NCI-H1048 (cell line): ENCODE data around the gene ACTN1.
"Not testable (repeated sequence)": the region's sequence is repeated elsewhere in the genome, so short reads cannot be mapped to it uniquely, and the experiment has no call there.

Source experiments
- DNase-seq: peaks from one replicate; lab custom pipeline; 2025; lab: John Stamatoyannopoulos, UW

The ACTN1 gene

GRCh38 chr14:68862954-68863594 is 116.0 kb downstream of the ACTN1 start:
- peak; percentile 32 for DNase-seq

DNA sequence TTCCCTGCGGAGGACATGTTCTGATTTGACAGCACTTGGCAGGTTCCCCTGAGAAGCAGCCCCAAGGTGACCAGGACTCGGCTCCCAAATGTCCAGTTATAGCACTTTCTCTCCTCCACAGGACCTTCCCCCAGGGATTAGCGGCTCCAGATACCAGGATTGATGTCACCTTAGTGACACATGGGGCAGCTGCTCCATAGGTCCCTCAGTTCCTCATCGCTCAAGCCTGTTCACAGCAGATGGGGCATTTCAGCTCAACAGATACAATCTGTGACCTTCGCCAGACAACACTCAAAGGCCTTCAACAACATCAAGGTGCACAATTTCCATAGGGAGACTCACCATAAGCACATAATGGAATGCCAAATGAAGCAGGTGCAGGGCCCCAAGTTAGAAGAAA is 118.3 kb downstream of the ACTN1 start:
- DNase-seq = no peak

DNA sequence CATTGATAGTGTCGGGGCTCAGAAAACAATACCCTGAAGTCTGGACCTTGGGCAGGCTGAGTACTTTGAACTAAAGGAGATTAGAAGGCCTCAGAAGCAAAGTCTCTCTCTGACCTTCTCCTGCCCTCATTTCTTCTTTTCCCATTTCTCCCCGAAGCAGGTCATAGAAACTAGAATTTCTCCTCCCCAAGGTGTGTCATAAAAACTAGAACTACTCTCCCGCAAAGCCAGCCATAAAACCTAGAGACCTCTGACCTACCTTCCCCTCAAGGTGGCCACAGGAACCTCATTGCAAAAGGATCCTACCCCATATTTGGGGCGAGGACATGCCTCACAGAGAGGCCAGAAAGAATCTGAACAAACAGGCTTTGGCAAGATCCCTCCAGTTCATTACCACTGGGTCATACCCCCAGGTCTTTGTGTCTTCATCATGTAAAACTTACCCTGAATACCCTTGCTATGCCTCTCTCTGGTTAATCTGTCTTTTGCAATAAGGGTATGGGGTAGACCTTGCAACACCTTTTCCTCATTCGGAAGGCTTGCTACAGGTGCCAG is 121.5 kb downstream of the ACTN1 start:
- no peak for DNase-seq

GRCh38 chr14:68856572-68856971 is 122.5 kb downstream of the ACTN1 start:
- no peak for DNase-seq

DNA sequence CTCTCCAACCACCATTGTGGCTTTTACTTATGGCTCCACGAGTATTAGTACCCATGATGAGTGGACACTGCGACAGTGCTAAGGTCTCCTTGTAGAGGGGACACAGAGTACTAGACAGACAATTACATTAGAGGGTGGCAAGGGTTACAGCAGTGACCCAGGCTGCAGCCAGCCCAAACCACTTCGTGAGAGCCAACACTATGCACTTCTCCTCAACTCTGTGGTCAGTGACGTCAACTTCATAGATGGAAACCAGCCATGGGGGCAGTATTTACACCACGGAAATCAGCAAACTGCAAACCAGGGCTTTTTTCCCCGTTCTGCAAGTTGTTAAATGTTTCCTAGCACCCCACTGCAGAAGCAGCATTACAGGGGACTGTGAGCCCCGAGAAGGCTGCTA is 124.7 kb downstream of the ACTN1 start:
- DNase-seq = no peak

DNA sequence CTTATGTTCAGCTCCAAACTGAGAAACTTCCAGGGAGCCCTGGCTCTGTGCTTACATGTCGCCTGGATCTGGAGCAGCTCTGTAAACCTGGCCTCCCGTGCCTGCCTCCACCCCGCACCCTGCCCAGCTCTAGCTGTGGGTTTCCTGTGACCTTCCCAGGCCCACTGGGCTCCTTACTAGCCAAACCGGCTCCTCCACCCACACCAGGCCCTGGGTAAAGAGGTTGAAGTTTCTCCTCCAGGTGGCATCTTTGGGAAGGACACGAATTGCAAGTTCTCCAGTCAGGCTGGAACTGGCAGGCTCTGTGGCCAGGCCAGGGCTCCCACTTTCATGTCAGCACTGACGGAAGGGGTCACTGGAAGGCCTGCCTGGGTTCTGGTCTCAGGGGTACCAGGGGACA is 125.4 kb downstream of the ACTN1 start:
- DNase-seq = no peak

DNA sequence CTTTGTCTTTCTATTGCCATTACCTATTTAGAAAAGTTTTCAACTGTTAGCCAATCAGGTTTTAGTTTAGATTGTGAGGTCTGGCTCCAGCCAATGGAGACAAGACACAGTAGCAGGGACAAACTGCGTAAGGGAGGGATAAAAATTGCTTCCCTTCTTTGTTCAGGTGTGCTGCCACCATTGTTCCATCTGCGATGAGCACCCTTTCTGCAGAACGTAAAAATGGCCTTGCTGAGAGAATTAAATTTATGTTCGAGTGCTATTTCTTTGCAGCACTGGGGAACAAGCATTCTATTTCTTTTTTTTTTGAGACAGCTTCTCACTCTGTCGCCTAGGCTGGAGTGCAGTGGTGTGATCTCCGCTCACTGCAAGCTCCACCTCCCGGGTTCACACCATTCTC is 126.6 kb downstream of the ACTN1 start:
- not testable (repeated sequence) for DNase-seq

GRCh38 chr14:68851078-68851477 is 128.0 kb downstream of the ACTN1 start:
- no peak for DNase-seq

GRCh38 chr14:68849416-68849815 is 129.7 kb downstream of the ACTN1 start:
- DNase-seq = no peak

DNA sequence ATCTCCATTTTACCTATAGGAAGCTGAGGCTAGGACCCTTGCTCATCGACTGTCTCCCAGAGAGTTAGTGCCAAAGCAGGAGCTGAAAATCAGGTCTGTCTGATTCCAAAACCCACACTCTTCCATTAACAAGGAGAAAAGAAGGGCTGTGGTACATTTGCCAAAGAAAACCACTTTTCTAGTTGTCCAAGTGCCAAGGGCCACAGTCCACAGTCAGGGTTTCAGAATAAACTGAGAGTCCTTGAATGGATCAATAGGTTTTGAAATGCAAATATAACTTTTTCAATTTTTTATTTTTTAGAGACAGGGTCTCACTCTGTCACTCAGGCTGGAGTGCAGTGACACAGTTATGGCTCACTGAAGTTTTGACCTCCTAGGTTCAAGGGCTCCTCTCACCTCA is 130.8 kb downstream of the ACTN1 start:
- DNase-seq = no peak

GRCh38 chr14:68847640-68848039 is 131.5 kb downstream of the ACTN1 start:
- DNase-seq = not testable (repeated sequence)

GRCh38 chr14:68846466-68846865 is 132.6 kb downstream of the ACTN1 start:
- DNase-seq = no peak

DNA sequence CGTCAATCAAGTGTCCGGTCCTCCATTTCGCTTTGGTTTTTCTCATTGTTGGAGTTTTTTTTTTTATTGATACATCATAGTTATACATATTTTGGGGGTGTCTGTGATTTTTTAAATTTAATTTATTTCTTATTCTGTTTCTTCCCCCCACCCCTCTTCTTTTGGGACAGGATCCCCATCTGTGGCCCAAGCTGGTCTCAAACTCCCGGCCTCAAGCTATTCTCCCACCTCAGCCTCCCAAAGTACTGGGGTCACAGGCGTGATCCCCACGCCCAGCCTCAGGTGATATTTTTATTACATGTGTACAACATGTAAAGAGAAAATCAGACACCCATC is 134.9 kb downstream of the ACTN1 start:
- no peak for DNase-seq

DNA sequence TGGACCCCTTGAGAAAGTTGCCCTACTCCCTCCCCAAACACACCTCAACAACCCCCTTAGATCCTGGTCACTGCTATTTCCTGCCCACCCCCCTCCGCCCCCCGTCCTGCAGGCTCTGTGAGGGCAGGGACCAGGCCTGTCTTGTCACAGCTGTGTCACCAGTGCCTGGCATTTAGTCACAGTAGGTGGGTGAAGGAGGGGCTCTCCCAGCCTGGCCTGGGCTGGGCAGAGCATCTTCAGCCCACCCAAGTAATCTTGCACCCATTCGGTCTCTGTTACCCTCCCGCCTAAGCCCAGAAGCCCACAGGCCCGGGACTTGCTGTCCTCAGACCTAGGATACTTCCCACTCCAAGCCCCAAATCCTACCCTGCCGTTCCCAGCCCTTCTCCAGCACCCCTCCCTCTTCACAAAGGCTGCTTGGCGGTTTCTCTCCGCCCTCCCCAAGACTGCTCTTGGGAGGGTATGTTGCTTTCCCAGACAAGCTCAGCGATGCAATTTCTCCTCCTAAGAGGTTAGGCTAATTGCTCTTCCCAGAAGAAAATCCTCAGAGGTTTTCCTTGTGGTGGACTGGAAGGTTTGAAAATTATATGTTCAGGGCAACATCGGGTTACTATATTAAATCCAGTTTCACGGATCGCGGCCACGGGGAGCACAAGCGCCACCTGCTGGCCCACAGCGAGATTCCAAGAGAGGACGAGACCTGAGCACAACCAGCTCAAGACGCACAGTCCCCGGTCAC is 135.5 kb downstream of the ACTN1 start:
- DNase-seq = no peak

- no peak for DNase-seq
Observed at GRCh38 chr14:68842298-68842697, 136.8 kb downstream of the ACTN1 start.

DNA sequence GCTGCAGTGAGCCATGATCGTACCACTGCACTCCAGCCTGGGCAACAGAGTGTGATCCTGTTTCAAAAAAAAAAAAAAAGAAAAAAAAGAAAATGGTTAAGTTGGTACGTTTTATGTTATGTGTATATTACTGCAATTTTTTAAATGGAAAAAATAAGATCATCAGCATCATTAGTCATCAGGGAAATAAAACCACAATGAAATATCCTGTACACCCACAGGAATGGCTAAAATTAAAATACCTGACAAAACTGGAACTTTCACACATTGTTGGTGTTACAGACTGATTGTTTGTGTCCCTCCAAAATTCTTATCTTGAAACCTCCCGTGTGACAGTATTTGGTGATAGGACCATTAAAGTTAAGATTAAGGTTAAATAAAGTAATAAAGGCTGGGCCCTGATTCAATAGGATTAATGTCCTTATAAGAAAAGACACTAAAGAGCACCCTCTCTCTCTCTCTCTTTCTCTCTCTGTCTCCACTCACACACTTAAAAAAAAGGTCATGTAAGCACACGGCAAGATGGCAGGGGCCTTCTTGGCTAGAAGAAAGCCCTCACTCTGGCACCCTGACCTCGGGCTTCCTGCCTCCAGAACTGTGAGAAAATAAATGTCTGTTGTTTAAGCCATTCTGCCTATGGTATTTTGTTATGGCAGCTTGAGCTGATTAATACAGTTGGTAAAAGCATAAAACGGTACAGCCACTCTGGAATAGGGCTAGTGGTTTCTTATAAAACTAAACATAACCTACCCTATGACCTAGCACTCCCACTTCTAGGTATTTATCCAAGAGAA is 137.9 kb downstream of the ACTN1 start:
- no peak for DNase-seq

DNA sequence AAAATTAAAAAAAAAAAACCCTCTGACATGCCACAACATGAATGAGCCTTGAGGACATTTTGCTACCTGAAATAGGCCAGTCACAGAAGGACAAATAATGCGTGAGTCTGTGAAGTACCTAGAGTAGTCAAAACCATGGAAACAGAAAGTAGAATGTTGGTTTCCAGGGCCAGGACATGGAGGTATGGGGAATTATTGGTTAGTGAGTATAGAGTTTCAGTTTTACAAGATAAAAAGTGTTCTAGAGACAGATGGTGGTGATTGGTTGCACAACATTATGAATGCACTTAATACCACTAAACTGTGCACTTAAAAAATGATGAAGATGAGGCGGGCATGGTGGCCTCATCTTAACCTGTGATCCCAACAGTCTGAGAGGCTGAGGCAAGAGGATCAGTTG is 138.6 kb downstream of the ACTN1 start:
- no peak for DNase-seq

DNA sequence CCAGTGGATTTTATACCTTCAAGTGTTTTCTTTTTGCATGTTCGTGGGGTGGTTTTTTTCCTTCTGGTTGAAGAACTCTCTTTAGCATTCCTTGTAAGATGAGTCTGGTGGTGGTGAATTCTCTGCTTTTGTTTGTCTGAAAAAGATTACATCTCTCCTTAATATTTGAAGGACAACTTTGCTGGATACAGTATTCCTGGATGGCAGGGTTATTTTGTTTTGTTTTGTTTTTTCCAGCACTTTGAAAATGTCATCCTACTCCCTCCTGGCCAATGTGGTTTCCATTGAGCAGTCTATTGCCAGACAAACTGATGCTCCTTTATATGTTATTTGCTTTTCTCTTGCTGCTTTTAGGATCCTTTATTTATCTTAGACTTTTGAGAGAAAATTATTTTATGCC is 143.0 kb downstream of the ACTN1 start:
- no peak for DNase-seq

DNA sequence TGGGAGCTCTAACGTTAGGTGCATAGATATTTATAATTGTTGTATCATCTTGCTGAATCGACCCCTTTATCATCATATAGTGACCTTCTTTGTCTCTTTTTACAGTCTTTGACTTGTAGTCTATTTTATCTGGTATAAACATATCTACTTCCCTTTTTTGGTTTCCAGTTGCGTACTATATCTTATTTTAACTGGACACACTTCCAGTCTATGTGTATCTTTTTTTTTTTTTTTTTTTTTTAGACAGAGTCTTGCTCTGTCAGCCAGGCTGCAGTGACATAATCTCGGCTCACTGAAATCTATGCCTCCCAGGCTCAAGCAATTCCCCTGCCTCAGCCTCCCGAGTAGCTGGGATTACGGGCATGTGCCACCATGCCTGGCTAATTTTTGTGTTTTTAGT is 144.3 kb downstream of the ACTN1 start:
- DNase-seq = no peak

- no peak for DNase-seq
Observed at GRCh38 chr14:68828698-68829097, 150.4 kb downstream of the ACTN1 start.

DNA sequence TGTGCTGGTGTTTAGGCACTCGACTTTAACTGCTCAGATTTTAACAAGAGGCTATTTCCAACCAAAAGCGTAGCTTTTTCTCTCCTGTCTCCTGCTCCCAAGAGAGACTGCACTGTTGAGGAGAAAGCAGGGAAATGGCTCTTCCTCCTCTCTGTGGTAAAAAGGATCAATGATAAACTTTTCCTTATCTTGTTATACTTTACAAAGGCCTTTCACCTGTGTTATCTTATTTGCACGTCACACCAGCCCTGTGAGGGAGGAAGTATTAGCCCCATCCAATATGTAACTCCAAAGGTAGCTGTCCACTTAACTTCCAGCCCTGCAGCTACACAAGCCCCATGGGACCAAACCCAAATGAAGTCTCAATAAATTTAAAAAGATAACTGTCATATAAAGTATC is 153.4 kb downstream of the ACTN1 start:
- DNase-seq = no peak

DNA sequence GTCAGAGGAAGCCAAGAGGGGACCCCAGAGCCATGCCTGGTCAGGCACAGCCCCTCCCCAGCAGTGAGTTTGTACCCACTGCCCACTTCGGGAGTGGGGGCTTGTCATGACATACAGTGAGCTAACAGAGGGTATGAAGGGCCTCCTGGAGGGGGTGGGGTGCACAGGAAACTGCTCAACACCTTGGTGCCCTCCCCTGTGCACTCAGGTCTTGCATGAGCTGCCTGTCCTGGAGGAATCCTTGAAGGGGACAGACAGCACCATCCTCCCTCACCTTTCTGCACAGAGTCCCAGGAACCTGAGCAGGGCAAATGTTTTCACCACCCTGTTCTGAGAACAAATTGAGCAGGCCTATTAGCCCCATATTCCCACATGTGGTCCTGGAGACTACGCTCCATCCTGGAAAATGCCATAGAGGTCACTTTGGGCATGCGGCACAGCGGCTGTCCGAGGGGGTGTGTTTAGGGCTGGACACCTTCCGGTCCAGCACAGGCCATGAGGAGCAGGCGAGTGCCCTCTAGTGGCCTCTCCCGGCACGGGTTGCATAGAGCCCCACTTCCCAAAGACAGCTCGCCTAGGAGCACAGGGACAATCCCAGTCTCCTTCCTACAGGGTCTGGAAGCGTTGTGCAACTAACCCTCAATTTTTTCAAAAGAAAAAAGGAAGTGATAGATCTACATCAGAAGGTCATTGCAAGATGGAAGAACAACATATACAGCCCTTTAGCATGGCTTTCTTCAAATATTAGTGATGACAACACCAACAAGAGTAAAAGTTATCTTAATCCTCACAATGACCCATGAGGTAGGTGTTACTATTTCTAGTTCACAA is 154.4 kb downstream of the ACTN1 start:
- peak; percentile 21 for DNase-seq
